Measurements from ENCODE around the gene TSEN2.
"Not testable (repeated sequence)": the region's sequence is repeated elsewhere in the genome, so short reads cannot be mapped to it uniquely, and the experiment has no call there.

The TSEN2 gene

DNA sequence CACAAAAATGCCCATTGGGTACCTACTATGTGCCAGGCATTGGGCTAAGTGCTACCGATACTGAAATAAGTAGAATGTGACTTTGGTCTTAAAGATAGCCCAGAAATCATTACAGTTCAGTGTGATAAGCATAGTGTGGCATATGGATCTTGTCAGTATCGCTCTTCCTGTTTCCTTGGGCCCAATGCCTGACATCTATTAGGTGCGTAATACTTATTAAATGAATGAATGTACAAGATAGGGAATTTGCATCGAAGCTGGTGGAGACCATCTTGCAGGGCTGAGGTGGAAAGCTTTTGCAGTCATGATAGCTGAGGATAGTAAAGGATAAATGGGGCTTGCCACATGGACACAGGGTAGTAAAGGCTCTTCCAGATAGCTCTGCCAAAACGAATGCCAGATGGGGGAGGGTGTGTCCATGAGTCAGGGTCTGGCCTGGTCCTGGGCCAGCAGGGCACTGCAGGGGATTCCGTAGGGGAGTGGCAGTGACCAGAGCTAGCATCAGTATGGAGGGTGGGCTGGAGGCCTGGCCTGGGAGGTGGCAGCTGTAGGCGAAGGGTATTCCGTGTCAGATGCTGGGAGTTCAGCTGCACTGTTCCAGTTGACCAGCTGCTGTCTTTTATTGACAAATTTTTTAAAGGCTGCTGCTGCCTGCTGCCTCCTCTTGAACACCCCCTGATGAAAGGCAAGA lies 23.5 kb downstream of the TSEN2 start:
- no peak for DNase-seq

DNA sequence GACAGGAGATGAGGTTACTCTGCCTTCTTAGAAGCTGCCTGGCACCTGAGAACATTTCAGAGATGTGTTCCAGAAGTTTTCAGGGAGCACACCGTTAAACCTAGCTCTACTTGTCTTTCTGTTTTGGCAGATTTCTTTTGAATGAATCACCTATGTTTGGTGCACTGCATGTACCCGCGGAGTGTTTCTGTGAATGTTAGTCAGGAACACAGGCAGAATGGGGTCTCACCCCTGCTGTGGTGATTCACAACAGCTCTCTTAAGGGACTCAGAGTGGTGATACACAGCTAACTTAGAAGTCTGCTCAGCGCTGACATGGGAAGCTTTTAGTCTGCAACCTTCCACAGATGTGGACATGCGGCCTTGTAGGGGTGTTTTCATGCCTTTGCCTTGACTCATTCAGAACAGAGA lies 24.0 kb downstream of the TSEN2 start:
- DNase-seq, result no peak

DNA sequence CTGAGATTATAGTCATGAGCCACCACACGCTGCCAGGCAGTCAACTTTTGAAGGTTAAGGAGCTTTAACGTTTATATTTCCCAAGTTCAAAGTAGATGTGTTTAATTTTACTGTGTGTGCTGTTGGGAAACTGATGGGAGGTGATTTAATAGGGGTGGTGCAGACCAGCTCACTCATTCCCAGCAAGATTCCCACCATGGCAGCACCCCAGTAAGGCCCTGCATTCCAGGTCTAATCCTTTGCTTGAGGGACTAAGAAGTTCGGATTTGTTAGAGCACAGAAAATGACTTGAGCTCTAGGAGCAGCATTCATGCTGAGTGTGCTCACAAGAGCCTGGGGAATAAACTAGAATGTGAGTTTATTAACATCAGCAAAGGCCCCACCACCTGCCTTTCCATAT lies 25.2 kb downstream of the TSEN2 start:
- no peak for DNase-seq

DNA sequence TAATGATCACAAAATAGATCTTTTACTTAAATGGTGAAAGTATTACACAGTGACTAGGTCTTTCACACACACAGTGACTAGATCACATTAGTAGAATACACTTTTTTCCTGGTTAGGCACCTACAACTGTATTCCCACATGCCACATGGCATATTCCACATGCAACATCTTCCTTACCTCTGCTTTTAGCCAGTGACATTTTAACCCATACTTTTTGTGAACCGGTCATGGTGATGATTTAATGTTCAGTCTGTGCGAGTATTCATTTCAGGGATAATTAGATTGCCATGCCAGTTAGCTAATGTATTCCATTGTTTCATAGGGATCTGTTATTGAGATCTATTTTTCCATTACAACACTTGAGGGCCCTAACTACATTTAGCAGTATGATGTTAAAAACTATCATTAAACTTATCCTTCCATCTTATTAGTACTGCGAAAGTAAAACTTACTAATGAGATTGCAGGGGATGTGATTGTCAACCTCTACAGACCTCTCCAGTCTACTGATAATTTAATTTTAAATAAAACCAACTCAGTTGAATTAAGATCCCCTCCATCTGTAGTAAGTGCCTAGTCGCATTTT lies 28.3 kb downstream of the TSEN2 start:
- no peak for DNase-seq

DNA sequence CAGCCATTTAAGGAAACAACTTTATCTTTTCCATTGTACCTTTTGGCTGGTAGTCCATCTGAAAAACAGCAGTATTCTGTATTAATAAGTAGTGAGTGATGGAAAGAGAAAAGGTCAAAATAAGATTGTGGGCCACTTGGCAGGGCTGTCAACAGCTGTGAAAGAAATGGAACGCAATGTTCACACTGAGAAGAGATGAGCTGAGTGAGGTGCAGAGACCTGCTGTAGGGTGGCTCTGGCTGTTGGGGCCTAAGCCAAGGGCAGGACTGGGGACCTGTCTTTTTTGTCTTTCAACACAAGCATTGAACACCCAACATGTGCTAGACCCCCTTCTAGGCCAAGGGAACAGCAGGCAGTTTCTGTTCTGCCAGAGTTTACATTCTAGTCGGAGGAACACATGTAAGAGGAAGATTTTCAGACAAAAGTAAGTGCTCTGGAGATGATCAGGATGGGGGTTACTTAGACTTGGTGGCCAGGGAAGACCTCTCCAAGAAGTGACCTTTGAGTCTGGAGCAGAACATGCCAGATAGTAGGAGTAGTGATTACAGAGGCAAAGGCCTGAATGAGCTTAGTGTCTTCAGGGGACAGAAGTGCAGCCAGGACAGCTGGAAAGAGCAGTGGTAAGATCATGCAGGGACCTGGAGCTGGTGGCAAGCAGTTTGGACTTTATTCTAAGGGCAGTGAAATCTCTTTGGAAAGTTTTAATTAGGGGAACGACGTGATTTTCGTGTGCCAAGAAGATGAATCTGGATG lies 29.6 kb downstream of the TSEN2 start:
- DNase-seq, result no peak

DNA sequence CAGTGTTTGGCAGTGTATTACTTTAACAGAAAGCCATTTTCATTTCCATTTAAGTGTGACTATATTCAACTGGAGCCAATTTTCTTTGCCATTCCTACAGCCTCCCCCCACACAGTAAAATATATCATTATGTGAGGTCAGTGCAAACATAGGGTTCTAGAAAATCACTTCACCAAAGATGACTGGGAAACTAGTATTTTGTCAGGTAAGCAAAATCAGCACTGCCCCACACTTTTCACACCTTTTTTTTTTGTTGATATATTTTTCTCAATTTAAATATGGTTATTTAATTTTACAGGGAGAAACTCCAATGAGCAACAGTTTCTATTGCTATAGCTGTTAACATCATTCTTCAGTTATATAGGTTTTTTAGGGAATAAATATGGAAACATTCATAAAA lies 31.4 kb downstream of the TSEN2 start:
- DNase-seq, result no peak

DNA sequence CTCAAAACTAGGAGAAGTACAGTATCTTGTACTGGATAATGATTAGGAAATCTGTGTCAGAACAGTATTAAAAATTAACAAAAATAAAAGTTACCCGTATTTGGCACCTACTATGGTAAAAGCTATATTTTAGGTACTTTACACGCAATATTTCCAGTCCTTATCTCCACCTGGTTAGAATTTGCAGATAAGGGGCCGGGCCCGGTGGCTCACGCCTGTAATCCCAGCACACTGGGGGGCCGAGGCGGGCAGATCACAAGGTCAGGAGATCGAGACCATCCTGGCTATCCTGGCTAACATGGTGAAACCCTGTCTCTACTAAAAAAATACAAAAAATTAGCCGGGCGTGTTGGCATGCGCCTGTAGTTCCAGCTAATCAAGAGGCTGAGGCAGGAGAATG lies 32.6 kb downstream of the TSEN2 start:
- no peak for DNase-seq

DNA sequence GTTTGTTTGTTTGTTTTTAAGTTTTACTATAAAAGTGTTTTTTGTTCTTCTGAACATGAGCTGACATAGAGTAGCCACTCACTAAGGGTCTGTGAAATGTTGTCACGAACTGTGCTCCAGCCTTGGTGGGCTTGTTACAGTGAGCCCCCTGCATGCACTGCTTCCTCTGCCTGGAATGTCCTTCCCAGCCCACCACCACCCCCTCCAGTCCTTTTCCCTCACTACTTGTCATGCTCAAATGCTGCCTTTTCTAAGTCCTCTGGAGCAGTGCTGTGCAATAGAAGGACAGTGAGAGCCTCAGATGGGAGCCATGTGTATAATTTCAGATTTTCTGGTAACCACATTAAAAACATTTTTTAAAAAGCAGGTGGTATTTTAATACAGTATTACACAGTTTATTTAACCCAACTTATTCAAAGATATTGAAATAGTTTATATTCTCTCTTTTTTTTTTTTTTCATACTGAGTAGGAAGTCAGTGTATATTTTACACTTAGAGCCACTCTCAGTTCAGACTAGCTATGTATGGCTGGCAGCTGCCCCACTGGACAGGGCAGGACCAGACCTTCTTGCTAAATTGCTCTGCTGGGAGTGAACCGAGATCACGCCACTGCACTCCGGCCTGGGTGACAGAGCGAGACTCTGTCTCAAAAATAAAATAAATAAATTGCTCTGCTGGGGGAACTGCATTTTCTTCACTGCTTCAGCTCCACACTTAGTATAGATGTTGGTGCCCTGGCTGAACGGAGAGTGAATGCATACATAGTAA lies 34.2 kb downstream of the TSEN2 start:
- no peak for DNase-seq

DNA sequence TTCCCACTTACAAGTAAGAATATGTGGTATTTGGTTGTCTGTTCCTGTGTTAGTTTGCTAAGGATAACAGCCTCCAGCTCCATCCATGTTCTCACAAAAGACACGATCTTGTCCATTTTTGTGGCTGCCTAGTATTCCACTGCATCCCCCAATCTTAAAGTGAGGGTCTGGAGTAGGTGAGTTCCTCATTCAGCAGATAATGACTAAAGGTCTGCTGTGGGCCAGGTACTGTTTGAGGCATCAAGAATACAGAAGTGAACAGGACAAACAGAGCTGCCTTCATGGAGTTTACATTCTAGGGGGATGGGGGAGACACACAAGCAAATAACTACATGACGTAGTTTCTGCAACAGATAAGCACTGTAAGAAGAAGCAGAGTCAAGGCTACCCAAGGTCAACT lies 36.7 kb downstream of the TSEN2 start:
- DNase-seq, result no peak

DNA sequence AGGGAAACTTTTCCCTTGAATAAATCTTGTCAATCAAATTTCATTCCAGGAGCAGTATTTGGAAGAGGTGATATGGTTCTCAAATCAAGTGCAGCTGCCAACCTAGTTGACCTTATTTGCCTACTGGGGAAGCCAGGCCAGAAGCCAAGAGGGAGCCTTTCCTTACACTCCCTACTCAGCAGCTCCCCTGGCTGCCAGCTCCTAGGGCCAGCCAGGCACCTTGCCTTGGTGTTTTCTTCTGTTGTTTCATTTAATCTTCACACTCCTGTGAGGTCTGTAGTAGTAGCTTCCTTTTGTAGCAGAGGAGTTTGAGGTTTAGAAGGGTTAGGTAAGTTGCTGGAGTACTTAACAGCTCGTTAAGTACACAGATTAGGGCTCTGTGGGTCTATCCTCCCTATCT lies 38.4 kb downstream of the TSEN2 start:
- no peak for DNase-seq

DNA sequence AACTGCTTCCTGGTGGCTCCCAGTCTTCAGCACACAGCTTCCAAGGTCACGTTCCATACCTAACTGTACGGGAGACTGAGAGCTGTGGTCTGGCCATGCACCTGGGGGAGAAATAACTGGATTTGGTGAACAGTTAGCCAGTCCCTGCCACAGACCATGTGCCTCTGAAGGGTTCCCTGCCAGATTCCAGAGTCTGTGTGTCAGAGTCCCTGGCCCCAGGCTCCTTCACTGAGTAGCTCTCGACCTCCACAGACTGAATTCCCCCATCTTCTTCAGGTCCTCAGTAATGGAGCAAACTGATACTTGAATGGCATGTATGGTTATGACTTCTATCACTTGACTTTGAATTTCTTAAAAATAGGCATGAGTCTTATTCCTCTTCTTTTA lies 43.5 kb downstream of the TSEN2 start:
- DNase-seq, result no peak

DNA sequence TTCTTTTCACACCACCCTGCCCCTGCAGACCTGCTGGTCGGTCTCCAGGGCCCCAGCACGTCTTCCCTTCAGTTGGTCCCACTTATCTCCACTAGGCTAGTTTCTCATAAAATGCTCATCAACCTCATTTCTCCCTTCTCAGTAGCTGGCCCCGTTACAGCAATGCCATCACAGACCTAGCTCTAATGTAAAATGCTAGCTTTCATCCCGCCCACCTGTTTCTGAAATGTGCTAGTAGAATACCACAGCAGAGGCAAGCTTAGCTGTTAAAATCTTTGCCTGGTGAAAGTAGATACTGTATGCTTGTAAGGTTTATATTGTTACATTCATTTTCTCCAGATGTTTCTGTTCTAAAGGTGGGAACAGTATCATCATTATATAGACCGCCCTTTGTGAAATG lies 47.9 kb downstream of the TSEN2 start:
- DNase-seq, result no peak

DNA sequence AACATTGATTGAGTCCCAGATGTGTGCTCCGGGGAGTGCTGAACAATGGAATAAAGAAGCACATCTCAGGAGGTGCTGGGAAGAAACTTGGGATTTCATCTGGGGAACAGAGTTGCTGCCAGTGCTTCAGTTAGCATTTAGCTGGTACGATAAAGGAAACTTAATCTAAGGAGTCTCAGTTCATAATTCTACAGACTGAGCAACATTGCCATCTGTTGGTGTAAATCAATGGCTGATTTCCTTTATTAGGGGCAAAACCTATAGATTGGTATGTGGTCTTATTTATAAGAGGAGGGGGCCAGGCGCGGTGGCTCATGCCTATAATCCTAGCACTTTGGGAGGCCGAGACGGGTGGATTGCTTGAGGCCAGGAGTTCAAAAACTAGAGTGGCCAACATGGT lies 52.1 kb downstream of the TSEN2 start:
- DNase-seq, result no peak

DNA sequence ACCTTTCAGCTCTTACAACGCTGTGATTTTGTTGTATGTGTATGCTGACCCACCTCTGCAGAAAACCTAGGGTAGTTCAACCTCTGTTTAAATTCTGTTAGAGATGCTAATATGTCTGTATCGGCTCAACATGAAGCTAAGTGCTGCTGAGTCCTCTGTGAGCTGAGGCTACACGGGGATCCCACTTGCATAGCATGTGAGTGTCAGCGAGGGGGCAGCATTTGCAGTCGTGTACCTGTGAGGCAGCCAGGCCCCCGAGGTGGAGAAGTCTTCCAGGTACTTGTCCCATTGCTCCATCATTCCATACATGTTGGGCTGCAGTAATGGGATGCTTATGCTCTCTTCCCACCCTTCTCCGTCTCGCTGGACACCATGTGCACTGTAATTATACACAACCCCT lies 57.3 kb downstream of the TSEN2 start:
- peak; percentile 1 for DNase-seq

DNA sequence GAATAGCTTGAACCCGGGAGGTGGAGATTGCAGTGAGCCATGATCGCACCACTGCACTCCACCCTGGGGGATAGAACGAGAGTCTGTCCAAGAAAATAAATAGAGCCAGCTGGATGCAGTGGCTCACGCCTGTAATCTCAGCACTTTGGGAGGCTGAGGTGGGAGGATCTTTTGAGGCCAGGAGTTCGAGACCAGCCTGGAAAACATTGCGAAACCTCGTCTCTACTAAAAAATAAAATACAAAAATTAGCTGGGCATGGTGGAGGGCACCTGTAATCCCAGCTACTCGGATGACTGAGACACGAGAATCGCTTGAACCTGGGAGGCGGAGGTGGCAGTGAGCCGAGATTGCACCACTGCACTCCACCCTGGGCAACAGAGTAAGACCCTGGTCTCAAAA lies 59.2 kb downstream of the TSEN2 start:
- DNase-seq, result not testable (repeated sequence)

DNA sequence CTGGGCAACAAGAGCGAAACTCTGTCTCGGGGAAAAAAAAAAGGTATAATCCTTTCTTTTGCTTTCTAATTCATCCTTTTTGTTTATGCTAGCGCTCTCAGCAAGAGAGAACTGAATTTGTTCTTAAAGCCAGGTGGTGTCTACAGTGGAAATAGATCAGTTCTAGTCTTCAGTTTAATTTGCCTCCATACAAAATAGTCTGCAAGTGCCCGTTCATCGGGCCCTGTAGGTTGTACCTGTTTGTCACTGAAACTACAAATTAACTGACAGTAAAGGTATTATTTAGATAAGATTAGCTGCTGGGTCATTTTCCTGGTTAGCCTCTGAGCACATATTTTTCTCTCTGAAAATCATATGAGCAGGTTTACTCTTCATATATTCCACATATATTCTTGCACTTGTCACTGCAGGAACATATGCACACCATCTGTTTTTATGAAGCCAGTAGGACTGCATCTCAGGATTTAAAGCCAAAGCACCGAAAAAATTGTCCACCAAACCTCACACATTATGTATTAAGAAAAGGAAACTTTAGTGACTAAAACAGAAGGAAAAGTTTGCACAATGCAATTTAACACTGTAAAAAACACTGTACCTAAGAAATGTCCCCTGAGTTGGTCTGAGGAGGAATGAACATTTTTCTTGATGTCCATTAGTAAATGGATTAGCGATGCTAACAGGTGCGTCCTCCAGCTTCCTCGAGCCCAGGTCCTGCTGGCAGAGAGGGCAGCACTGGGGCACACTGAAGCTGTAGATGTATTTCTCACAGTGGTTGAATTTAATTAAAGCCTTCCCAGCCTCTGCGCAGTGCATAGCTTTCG lies 60.6 kb downstream of the TSEN2 start:
- DNase-seq, result no peak

DNA sequence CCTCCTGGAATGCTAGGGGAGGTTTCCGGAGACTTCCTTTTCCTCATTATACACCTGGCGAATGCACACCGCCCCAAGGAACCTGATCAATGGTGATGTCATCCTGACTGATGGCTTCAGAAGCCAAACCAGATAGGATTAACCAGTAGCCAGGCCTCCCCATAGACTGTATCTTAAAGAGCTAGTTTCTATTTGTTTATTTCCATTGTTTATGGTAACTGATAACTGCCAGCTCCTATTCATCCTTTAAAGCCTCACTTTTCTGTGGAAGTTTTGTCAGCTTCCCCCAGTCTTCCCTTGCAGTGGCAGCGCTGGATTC lies 61.2 kb downstream of the TSEN2 start, which contains the start of gene MKRN2OS:
MKRN2OS (minus strand) TSS at position 27 of the 319 bp plus-strand sequence. CDS start 35 bp downstream, outside the sequence.
- DNase-seq, result peak; percentile 35

DNA sequence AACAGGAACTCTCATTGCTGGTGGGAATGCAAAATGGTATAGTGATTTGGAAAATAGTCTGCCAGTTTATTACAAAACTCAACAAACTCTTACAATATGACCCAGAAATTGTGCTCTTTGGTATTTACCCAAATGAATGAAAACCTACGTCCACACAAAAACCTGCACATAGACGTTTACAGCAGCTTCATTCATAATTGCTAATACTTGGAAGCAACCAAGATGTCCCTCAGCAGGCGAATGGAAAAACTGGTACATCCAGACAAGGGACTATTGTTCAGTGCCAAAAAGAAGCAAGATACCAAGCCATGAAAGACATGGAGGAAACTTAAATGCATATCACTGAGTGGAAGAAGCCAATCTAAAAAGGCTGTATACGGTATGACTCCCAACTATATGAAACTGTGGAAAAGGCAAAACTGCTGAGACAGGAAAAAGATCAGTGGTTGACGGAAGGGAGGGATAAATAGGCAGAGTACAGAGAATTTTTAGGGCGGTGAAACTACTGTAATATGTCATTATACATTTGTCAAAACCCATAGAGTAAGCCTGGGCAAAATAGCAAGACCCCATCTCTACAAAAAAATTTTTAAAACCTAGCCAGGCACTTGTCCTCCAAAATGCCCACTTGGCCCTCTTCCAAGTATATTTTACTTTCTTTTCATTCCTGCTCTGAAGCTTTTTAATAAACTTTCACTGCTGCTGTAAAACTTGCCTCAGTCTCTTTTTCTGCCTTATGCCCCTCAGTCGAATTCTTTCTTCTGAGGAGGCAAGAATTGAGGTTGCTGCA lies 65.9 kb downstream of the TSEN2 start:
- DNase-seq, result no peak

DNA sequence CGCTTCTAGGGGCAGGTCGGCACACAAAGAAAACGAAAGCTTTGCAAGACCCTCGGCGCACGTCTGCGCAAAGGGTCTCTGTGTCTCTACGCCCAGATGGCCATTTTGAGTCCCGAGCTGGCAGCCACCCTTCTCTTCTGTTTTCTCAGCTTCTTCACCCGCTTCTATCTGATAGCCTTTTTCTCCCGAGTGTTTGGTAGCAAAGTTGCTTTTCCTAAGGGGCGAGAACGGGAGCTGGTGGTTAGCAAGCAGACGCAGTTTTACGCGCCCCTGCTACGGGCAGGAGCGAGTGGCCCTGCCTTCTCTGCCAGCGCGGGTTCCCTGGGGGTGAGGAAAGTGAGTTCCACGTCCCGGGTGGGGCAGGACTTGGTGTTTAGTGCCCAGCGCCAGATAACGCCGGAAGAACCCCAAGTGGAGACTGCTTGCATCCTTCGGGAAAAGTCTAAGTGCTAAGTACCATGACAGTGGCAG lies 69.7 kb downstream of the TSEN2 start:
- DNase-seq, result peak; percentile 34

DNA sequence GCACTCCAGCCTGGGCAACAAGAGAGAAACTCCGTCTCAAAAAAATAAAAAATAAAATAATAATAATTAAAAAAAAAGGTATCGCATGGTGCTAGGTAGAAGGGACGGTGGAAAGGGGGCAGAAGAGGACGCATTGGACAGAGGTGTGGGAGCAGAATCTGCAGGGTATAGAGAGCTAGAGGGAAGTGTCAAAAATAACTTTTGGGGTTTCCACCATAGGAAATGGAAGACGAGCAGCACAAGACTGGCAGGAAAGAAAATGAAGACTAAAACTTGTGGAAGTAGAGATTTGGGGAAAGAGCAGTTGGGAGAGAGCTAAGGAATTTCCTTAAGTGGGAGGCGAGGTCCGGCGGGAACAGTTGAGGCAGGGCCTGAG lies 72.0 kb downstream of the TSEN2 start:
- no peak for DNase-seq

DNA sequence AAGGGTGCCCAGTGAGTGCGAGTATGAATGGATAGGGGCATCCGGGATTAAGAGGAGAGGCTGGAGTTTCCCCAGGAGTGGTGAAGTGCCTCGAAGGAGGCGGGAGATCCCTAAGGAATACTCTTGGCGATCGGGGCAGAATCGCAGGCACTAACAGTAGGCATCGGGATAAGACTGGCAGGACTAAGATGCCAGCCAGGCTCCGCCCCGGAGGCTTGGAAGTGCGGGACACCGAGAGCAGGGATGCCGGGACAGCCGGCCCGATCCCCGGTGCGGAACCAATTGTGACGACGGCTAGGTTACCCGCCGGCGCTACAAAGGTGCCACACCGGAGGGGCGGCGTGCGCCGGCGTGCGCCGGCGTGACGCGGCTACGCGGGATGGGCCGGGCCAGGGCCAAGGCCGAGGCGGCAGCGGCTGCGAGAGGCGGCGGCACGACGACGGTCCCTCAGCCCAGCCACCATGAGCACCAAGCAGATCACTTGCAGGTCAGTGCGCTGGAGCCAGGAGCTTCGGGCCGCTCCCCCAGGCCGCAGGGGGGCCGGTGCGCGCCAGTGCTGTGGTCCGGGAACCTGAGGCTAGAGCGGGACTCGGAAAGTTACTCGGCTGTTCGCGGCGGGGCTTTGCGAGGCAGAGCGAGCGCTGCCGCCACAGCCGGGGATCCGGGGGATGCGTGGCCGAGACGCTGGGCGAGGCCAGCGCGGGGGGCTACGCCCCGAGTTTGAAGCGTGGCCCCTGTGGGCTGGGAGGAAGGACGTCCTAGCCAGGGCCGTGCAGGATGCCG lies 72.6 kb downstream of the TSEN2 start, which contains the start of gene MKRN2:
MKRN2 (plus strand) TSS at position 398 of the 783 bp plus-strand sequence; CDS start at position 462, 64 bp downstream.
- DNase-seq, result peak; percentile 66
